LoVo (cell line): Measurements from ENCODE around the gene UPP1.

ENCODE experiments used
- DNase-seq: peaks from one replicate; pipeline ENCODE4 v3.0.0-alpha.2; 2016; ENCODE audit warnings: low spot score

UPP1 gene

GRCh38 chr7:48085942-48086341 is 3.1 kb upstream of the UPP1 start:
- DNase-seq, result no peak

GRCh38 chr7:48087349-48087748 is 1.7 kb upstream of the UPP1 start:
- no peak for DNase-seq

GRCh38 chr7:48088559-48089045 is 463 bp upstream of the UPP1 start:
- DNase-seq, result peak; percentile 94

- DNase-seq, result no peak
Measured at GRCh38 chr7:48090095-48090805, 1.2 kb downstream of the UPP1 start.

GRCh38 chr7:48091506-48092433 is 2.7 kb downstream of the UPP1 start:
- no peak for DNase-seq

GRCh38 chr7:48094861-48095293 is 5.8 kb downstream of the UPP1 start:
- no peak for DNase-seq

- DNase-seq, result no peak
Measured at GRCh38 chr7:48096273-48096672, 7.2 kb downstream of the UPP1 start.

- no peak for DNase-seq
Measured at GRCh38 chr7:48097521-48098231, 8.6 kb downstream of the UPP1 start.

GRCh38 chr7:48098846-48099245 is 9.8 kb downstream of the UPP1 start:
- no peak for DNase-seq

- no peak for DNase-seq
Measured at GRCh38 chr7:48099781-48100180, 10.7 kb downstream of the UPP1 start.

GRCh38 chr7:48101352-48101751 is 12.3 kb downstream of the UPP1 start:
- DNase-seq, result no peak

GRCh38 chr7:48101968-48102367 is 12.9 kb downstream of the UPP1 start:
- DNase-seq, result no peak

- no peak for DNase-seq
Measured at GRCh38 chr7:48102530-48102929, 13.5 kb downstream of the UPP1 start.

GRCh38 chr7:48105045-48105444 is 16.0 kb downstream of the UPP1 start:
- no peak for DNase-seq

- no peak for DNase-seq
Measured at GRCh38 chr7:48106906-48107659, 18.0 kb downstream of the UPP1 start.

GRCh38 chr7:48107926-48108472 is 18.9 kb downstream of the UPP1 start:
- no peak for DNase-seq

GRCh38 chr7:48108959-48109847 is 20.1 kb downstream of the UPP1 start:
- no peak for DNase-seq

GRCh38 chr7:48109848-48110663 is 21.0 kb downstream of the UPP1 start:
- peak; percentile 82 for DNase-seq

GRCh38 chr7:48110868-48111267 is 21.8 kb downstream of the UPP1 start:
- no peak for DNase-seq
